Upper lobe of right lung (tissue), 1 donor: Measurements from ENCODE around the gene LIN28B. TPM values are rescaled to one million over a fixed set of nuclear protein-coding genes. Genes with fewer than 3 reads are reported as not detected.
"Not testable (repeated sequence)": the region's sequence is repeated elsewhere in the genome, so short reads cannot be mapped to it uniquely, and the experiment has no call there.

Experiments used
- ATAC-seq: fragments of 200-7000 bp; cut with Tn5 transposase; one replicate; pipeline ENCODE4 v1.9.1; 2020; ENCODE audit warnings: mild to moderate bottlenecking, moderate library complexity
- DNase-seq: peaks from one replicate; pipeline ENCODE4 v3.0.0-alpha.2; 2020
- H3K27ac ChIP-seq: fragments of 200-600 bp; one replicate; pipeline ENCODE4 v1.8.0; 2022
- H3K27me3 ChIP-seq: fragments of 200-600 bp; one replicate; pipeline ENCODE4 v1.8.0; 2022; ENCODE audit warnings: mild to moderate bottlenecking
- H3K36me3 ChIP-seq: fragments of 200-600 bp; one replicate; pipeline ENCODE4 v1.8.0; 2022
- H3K4me1 ChIP-seq: fragments of 200-600 bp; one replicate; pipeline ENCODE4 v1.8.0; 2022
- H3K4me3 ChIP-seq: fragments of 200-600 bp; one replicate; pipeline ENCODE4 v1.8.0; 2022; ENCODE audit warnings: mild to moderate bottlenecking
- H3K9me3 ChIP-seq: fragments of 200-600 bp; one replicate; pipeline ENCODE4 v1.8.0; 2022
- intact Hi-C: fragments of 100-400 bp; cut with DNase I; formaldehyde crosslinking; loops from one replicate; pipeline ENCODE4 v1.11.0; 2022
- total RNA-seq: library from RNA; stranded (reverse); fragmentation: NEBNext Ultra II Directional; extraction: Animal tissue kit (Norgen Biotek cat#: 25700); gene quantifications from one replicate; pipeline ENCODE4 v1.2.1, GENCODE V29; 2021
- TF ChIP-seq, protein P1 (sequence below): fragments of 200-600 bp; IDR thresholded peaks from one replicate; pipeline ENCODE4 v1.8.0; 2022; ENCODE audit warnings: antibody characterized with exemption
- donor health status: DM: no; HTN: yes; CAD: no; lungs with severe emphysema.

The LIN28B gene
- total RNA-seq, 1 donor from 2014 or later: not detected

DNA sequence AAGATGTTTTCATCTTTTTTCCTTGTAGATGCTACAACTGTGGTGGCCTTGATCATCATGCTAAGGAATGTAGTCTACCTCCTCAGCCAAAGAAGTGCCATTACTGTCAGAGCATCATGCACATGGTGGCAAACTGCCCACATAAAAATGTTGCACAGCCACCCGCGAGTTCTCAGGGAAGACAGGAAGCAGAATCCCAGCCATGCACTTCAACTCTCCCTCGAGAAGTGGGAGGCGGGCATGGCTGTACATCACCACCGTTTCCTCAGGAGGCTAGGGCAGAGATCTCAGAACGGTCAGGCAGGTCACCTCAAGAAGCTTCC lies 121.4 kb downstream of the LIN28B start:
- Histone ChIP-seq H3K27ac (no peak overlapping the region), H3K27me3 (no peaks in the 10 kb centered on the region), H3K4me3 (no peak overlapping the region), H3K4me1 (no peaks in the 10 kb centered on the region), H3K36me3 (no peaks in the 10 kb centered on the region), H3K9me3 (no peaks in the 10 kb centered on the region)
- TF ChIP-seq, protein P1, sequence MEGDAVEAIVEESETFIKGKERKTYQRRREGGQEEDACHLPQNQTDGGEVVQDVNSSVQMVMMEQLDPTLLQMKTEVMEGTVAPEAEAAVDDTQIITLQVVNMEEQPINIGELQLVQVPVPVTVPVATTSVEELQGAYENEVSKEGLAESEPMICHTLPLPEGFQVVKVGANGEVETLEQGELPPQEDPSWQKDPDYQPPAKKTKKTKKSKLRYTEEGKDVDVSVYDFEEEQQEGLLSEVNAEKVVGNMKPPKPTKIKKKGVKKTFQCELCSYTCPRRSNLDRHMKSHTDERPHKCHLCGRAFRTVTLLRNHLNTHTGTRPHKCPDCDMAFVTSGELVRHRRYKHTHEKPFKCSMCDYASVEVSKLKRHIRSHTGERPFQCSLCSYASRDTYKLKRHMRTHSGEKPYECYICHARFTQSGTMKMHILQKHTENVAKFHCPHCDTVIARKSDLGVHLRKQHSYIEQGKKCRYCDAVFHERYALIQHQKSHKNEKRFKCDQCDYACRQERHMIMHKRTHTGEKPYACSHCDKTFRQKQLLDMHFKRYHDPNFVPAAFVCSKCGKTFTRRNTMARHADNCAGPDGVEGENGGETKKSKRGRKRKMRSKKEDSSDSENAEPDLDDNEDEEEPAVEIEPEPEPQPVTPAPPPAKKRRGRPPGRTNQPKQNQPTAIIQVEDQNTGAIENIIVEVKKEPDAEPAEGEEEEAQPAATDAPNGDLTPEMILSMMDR: no peak
- intact Hi-C loops: no loop called here
- ATAC-seq (no peak), DNase-seq (no peak)

DNA sequence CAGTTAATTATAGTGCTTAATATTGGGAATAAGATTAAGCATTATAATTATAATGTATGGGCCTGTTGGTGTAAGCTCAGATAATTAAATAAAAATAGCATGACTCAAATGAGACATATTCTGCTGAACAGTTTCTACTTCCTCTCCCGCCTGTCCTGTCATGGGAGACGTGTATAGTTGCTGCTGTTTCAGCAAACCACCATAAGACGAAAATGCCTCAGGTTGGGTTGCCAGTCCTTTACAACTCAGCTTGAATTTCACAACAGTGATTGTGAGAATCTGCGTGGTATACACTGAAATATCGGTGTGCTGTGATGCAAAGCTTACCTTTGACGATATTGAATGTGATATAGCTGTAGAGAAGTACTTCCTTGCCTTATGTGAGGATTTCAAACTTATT lies 123.4 kb downstream of the LIN28B start:
- no peak for ATAC-seq
- TF ChIP-seq, protein P1: no peak

DNA sequence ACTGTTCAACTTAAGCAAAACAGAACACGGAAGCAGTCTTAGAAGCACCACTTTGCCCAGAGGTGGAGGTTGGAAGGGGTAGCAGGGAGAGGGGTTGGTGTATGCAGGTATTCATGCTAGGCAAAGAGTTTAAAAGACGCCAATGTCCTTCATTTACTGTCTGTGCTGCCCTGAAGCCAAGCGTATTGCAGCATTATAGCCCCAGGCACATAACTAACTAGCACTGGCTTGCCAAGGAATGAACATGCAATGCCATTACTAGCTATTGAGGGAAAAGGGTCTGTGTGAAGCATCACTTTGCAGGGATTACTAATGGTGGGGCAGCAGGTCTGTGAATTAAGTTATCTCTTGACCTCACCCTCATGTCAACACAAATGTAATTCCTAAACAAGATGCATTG lies 124.8 kb downstream of the LIN28B start:
- H3K36me3 ChIP-seq, H3K4me1 ChIP-seq, DNase-seq, ATAC-seq, H3K27ac ChIP-seq, H3K27me3 ChIP-seq, H3K9me3 ChIP-seq, intact Hi-C loops, H3K4me3 ChIP-seq: not testable (repeated sequence)

More for the DNA sequence above, 123.4 kb downstream of the LIN28B start:
- DNase-seq: no peak
- intact Hi-C loops: no loop called here
- no peaks in the 10 kb centered on the region for H3K9me3 ChIP-seq
- H3K4me3 ChIP-seq: no peak overlapping the region
- no peak overlapping the region for H3K27ac ChIP-seq
- H3K4me1 ChIP-seq: no peaks in the 10 kb centered on the region
- no peaks in the 10 kb centered on the region for H3K27me3 ChIP-seq
- no peaks in the 10 kb centered on the region for H3K36me3 ChIP-seq

DNA sequence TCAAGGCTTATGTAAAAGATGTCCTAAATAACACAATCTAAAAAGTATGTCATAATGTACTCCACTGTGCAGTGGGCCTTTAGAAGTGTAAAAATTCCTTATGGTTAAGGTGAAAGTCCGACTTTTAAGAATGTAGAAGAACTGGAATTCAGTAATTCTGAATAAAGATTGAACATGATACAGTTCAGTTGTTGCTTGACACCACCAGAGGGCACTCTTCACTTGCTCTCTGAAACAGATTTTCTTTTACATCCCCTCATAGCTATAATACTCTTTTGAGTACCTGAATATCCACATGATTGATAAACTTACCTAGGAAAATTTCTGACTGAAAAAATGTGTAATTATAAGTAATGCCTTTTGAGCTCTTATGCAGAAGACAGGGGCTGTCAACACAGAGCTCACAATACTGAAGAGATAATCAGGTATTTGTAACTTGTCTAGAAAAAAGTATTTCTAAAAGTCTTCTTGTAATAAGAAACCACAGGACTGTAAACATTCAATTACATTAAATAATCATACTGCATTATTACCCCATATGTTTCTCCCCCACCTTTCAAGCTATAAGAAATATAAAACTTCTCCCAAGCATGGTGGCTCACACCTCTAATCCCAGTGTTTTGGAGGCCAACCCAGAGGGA lies 130.8 kb downstream of the LIN28B start:
- Histone ChIP-seq H3K36me3 (no peaks in the 10 kb centered on the region), H3K9me3 (no peaks in the 10 kb centered on the region), H3K4me3 (no peak overlapping the region), H3K27me3 (no peaks in the 10 kb centered on the region), H3K27ac (no peak overlapping the region), H3K4me1 (no peaks in the 10 kb centered on the region)
- no peak for DNase-seq
- intact Hi-C loops: no loop called here
- TF ChIP-seq, protein P1: peak; percentile 94
- ATAC-seq: peak; percentile 80

DNA sequence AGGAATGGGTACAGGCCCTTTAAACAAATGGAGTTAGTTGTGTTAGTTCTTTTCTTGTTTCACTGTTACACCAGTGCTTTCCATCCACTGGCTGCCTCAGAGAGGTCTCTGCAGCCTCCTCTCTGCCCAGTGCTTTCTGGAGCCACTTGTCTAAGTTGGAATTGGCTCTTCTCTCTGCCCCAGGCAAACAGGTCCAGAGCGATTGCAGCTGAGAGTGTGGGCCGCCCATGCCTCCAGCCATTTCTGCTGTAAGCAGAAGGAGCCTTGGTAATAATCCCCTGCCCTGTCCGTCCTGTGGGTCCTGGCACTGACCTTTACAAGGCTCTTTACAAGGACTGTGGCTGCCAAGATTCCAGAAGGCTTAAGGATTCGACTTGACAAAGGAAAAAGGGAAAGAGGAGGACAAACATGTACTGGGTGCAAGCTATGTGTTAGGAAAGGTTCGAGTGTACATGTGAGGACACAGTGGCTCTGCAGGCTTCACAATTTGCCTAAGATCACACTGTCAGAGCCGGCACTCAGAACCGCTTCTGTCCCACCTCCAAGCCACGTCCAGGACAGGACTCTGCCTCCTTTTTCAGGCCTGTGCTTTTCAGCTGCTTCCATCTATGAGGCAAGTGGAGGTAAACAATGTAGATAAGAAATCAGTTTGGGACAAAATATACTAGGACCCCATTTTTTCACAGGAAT lies 134.4 kb downstream of the LIN28B start:
- H3K4me1 ChIP-seq: no peaks in the 10 kb centered on the region
- TF ChIP-seq, protein P1: no peak
- no peaks in the 10 kb centered on the region for H3K27me3 ChIP-seq
- peak; percentile 50 for ATAC-seq
- no peak for DNase-seq
- intact Hi-C loops: no loop called here
- no peak overlapping the region for H3K4me3 ChIP-seq
- H3K9me3 ChIP-seq: no peaks in the 10 kb centered on the region
- H3K36me3 ChIP-seq: no peaks in the 10 kb centered on the region
- no peak overlapping the region for H3K27ac ChIP-seq

DNA sequence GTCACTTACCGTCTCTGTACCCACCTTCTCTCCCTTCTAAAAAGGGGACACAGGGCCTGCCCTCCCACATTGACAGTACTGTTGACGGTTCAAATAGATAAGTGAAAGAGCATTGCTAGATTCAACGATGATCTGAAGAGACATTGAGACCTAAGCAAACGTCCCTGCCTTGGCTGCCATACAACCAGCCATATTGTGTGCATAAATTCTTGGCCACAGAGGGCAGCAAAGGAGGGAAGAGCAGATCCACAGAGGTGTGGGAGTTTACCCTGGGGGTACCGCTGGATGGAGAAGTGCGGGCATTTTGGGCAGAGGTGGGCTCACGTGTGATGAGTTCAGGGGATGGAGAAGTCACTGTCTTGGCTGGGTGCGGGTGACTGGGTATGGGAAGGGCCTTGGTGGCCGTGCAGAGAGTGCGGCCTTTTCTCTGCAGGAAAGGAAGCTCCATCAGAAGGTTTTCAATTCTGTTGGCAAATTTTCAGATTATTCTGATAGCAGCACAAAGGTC lies 137.3 kb downstream of the LIN28B start:
- Histone ChIP-seq H3K4me1 (no peaks in the 10 kb centered on the region), H3K9me3 (no peaks in the 10 kb centered on the region), H3K4me3 (no peak overlapping the region), H3K27me3 (no peaks in the 10 kb centered on the region), H3K27ac (no peak overlapping the region), H3K36me3 (no peaks in the 10 kb centered on the region)
- ATAC-seq (no peak), DNase-seq (no peak)
- TF ChIP-seq, protein P1: no peak
- intact Hi-C loops: no loop called here
